Omental fat pad (tissue), 4 donors: ENCODE data around the gene RIC1. TPM values are rescaled to one million over a fixed set of nuclear protein-coding genes. Genes with fewer than 3 reads are reported as not detected.

ENCODE experiments used
- ATAC-seq: fragments of 150-250 bp; one replicate; pipeline ENCODE4 v1.9.1; 2016; ENCODE audit warnings: mild to moderate bottlenecking, moderate library complexity; ENCODE audit not compliant: low FRiP score
- DNase-seq: peaks from one replicate; pipeline ENCODE4 v3.0.0-alpha.2; 2019; ENCODE audit warnings: low spot score
- total RNA-seq, 4 donors: library from RNA; depleted of rRNA; stranded (reverse); fragments of >200 nt; gene quantifications; one replicate each; pipeline ENCODE4 v1.1.0, GENCODE V29; 2016
- TF ChIP-seq, protein P1 (sequence below), 3 donors: fragments of 450-650 bp; IDR thresholded peaks; one replicate each; pipeline ENCODE4 v1.5.1; 2016 to 2017; ENCODE audit warnings: antibody characterized with exemption in 3 of 3, mild to moderate bottlenecking in 3 of 3, moderate library complexity in 2 of 3

The RIC1 gene
- total RNA-seq, 4 donors from 2014 or later, result 27.4 to 62.3 (median 36.1) TPM

DNA sequence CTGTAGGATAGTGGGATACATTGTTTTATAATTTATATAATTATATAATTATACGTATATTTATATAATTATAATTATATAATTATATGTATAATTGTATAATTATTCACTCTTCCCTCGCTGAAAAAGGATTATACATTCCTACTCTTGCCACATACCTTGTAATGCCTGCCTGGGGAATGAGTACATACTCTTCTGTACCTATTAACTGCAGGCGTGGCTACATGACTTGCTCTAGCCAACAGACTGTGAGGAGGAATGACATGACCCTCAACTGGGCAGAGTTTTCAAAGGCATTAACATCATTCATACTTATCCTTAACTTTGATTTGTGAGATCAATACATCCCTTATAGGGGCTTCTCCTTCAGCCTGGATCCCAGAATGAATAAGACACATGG, 184.9 kb downstream of the RIC1 start:
- TF ChIP-seq, protein P1, sequence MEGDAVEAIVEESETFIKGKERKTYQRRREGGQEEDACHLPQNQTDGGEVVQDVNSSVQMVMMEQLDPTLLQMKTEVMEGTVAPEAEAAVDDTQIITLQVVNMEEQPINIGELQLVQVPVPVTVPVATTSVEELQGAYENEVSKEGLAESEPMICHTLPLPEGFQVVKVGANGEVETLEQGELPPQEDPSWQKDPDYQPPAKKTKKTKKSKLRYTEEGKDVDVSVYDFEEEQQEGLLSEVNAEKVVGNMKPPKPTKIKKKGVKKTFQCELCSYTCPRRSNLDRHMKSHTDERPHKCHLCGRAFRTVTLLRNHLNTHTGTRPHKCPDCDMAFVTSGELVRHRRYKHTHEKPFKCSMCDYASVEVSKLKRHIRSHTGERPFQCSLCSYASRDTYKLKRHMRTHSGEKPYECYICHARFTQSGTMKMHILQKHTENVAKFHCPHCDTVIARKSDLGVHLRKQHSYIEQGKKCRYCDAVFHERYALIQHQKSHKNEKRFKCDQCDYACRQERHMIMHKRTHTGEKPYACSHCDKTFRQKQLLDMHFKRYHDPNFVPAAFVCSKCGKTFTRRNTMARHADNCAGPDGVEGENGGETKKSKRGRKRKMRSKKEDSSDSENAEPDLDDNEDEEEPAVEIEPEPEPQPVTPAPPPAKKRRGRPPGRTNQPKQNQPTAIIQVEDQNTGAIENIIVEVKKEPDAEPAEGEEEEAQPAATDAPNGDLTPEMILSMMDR (IDR thresholded peaks at IDR 0.05), result no peak
- ATAC-seq (no peak), DNase-seq (no peak)

DNA sequence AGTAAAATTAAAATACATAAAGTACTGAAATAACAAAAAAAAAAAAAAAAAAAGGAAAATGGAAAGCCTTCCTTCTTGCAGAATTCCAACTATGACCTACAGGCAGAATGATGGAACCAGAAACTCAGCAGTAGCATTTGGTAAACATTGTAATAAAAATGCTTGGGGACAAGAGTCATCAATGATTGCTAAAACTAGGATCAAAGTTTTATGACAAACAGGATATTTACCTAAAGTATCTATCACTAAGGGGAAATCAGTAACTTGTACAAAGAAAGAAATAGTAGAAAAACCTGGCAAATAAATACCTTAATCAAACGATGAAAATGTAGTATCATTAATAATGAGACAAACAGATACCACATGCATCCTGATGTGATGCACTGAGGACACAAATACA, 186.6 kb downstream of the RIC1 start:
- TF ChIP-seq, protein P1 (IDR thresholded peaks at IDR 0.05), result no peak
- ATAC-seq (no peak), DNase-seq (no peak)

GRCh38 chr9:5817862-5818261, 189.0 kb downstream of the RIC1 start:
- DNase-seq (no peak), ATAC-seq (no peak)
- TF ChIP-seq, protein P1 (IDR thresholded peaks at IDR 0.05), result no peak

- TF ChIP-seq, protein P1 (IDR thresholded peaks at IDR 0.05), result no peak
- no peak for DNase-seq
- no peak for ATAC-seq
These were observed 189.7 kb downstream of the RIC1 start for GRCh38 chr9:5818424-5819142.

DNA sequence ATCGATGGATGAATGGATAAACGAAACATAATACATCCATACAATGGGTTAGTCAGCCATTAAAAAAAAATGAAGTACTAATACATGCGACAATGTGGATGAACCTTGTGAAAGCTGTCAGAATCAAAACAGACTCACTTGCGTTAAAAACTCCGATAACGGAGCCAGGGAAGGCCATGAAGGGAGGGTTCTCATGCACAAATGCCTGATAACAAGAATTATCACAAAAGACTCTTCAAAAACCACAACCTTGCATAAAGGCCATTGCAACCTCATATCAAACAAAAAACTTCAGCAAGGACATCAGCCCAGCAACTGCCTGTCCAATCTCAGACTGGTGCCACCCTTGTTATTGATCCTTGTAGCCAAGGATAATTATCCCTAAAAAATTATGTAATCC, 190.3 kb downstream of the RIC1 start:
- no peak for DNase-seq
- TF ChIP-seq, protein P1 (IDR thresholded peaks at IDR 0.05), result no peak
- no peak for ATAC-seq

- TF ChIP-seq, protein P1 (IDR thresholded peaks at IDR 0.05), result no peak
- no peak for DNase-seq
- ATAC-seq, result no peak
These were observed 191.5 kb downstream of the RIC1 start for GRCh38 chr9:5820425-5820824.

- no peak for ATAC-seq
- TF ChIP-seq, protein P1 (IDR thresholded peaks at IDR 0.05), result no peak
- no peak for DNase-seq
These were observed 196.3 kb downstream of the RIC1 start for GRCh38 chr9:5825223-5825622.
